Calu3 (cell line): ENCODE results near the gene ARSK. TPM values are rescaled to one million over a fixed set of nuclear protein-coding genes. Genes with fewer than 3 reads are reported as not detected.

Source experiments
- BruUV-seq: library from RNA; stranded (reverse); fragments of 400-500 nt; replicated peaks from 2 replicates; lab custom pipeline; 2021; lab: Mats Ljungman, UMichigan
- CTCF ChIA-PET: fragments of 300-600 bp; sonication (Branson Sonifier 250); formaldehyde crosslinking; loops from one replicate; lab custom pipeline; 2022; ENCODE audit warnings: antibody characterized with exemption; lab: Charles Lee
- DNase-seq: peaks from one replicate; pipeline ENCODE4 v3.0.0; 2022
- H3K27ac Mint-ChIP-seq: one replicate; pipeline ENCODE4 v1.8.0; 2022; ENCODE audit warnings: mixed read lengths; ENCODE audit not compliant: unreplicated experiment
- H3K27me3 Mint-ChIP-seq: one replicate; pipeline ENCODE4 v1.8.0; 2022; ENCODE audit warnings: mixed read lengths; ENCODE audit not compliant: unreplicated experiment
- H3K36me3 Mint-ChIP-seq: one replicate; pipeline ENCODE4 v1.8.0; 2022; ENCODE audit warnings: mild to moderate bottlenecking, moderate library complexity, mixed read lengths; ENCODE audit not compliant: insufficient read depth, unreplicated experiment
- H3K4me1 Mint-ChIP-seq: one replicate; pipeline ENCODE4 v1.8.0; 2022; ENCODE audit warnings: mild to moderate bottlenecking, low read depth, mixed read lengths; ENCODE audit not compliant: unreplicated experiment
- H3K4me3 Mint-ChIP-seq: one replicate; pipeline ENCODE4 v1.8.0; 2022; ENCODE audit warnings: mild to moderate bottlenecking, low read depth, moderate library complexity, mixed read lengths; ENCODE audit not compliant: unreplicated experiment
- H3K9me3 Mint-ChIP-seq: one replicate; pipeline ENCODE4 v1.8.0; 2022; ENCODE audit warnings: low read depth, mixed read lengths; ENCODE audit not compliant: unreplicated experiment
- intact Hi-C: fragments of 100-400 bp; cut with micrococcal nuclease; formaldehyde crosslinking; loops from one replicate; pipeline ENCODE4 v1.10.0; 2022; ENCODE audit not compliant: unreplicated experiment
- total RNA-seq: library from RNA; stranded (reverse); gene quantifications from 2 replicates; pipeline ENCODE4 v1.2.3, GENCODE V29; 2022
- TF ChIP-seq, protein P1 (sequence below): fragments of 200-600 bp; IDR thresholded peaks from one replicate; pipeline ENCODE4 v1.8.0; 2022; ENCODE audit warnings: antibody characterized with exemption; ENCODE audit not compliant: unreplicated experiment

Gene ARSK
- total RNA-seq, 1 experiment from 2014 or later = 6.6 TPM

DNA sequence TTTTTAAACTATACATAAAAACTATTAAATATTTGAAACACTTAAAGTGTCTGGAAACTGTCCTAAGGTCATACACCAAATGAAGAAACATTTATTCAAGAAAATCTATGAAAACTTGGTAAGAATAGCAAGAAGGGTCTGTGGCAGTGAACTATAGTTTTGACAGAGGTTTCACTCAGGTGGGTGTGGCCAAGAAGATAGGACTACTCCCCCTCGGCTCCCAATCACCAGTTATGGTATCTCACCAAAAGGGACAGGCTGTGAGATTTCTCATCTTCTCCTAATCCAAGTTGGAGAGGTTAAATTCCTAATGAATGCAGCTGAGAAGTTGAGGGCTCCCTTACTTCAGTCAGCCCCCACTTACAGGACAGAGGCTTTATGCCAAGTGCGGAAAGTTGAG, 2.9 kb downstream of the ARSK start:
- intact Hi-C loops = loop anchor here (2.0 kb wide), 1 partner anchor 61 kb away; no protein-coding TSS in a partner anchor
- Mint-ChIP-seq H3K9me3 (no peaks in the 10 kb centered on the region), H3K27me3 (no peaks in the 10 kb centered on the region), H3K36me3 (peaks cover 23% of the 10 kb centered on the region), H3K4me3 (no peak overlapping the region), H3K27ac (no peak overlapping the region), H3K4me1 (no peaks in the 10 kb centered on the region)
- no peak for DNase-seq
- BruUV-seq = no TSS peak
- CTCF ChIA-PET = interaction anchor here (0.5 kb wide), 1 partner anchor 253 kb away, joined by 3 read pairs; no protein-coding TSS in a partner anchor
- TF ChIP-seq, protein P1, sequence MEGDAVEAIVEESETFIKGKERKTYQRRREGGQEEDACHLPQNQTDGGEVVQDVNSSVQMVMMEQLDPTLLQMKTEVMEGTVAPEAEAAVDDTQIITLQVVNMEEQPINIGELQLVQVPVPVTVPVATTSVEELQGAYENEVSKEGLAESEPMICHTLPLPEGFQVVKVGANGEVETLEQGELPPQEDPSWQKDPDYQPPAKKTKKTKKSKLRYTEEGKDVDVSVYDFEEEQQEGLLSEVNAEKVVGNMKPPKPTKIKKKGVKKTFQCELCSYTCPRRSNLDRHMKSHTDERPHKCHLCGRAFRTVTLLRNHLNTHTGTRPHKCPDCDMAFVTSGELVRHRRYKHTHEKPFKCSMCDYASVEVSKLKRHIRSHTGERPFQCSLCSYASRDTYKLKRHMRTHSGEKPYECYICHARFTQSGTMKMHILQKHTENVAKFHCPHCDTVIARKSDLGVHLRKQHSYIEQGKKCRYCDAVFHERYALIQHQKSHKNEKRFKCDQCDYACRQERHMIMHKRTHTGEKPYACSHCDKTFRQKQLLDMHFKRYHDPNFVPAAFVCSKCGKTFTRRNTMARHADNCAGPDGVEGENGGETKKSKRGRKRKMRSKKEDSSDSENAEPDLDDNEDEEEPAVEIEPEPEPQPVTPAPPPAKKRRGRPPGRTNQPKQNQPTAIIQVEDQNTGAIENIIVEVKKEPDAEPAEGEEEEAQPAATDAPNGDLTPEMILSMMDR = no peak

DNA sequence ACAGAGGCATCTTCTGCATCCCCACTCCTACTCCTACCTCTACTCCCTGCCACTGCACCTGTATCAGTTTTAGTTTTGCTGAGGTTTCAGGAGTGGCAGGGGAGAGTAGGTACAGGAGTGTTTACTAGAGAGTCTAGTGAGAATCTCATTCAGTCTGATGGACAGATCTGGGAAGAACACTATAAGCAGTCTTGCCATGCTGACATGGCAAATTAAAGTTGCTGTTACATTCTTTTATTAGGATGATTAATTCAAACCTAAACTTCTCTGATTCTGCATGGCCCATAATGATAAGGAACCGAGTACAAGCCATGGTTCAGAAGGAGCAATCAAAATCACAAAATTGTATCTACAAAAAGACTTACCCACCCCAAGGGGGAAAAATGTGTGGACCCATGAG, 7.4 kb downstream of the ARSK start:
- CTCF ChIA-PET = no interaction called here
- Mint-ChIP-seq H3K4me3 (no peak overlapping the region), H3K27ac (no peak overlapping the region), H3K27me3 (no peaks in the 10 kb centered on the region), H3K9me3 (no peaks in the 10 kb centered on the region), H3K4me1 (no peaks in the 10 kb centered on the region), H3K36me3 (no peaks in the 10 kb centered on the region)
- intact Hi-C loops = no loop called here
- no peak for DNase-seq
- TF ChIP-seq, protein P1 = no peak
- BruUV-seq = no TSS peak

DNA sequence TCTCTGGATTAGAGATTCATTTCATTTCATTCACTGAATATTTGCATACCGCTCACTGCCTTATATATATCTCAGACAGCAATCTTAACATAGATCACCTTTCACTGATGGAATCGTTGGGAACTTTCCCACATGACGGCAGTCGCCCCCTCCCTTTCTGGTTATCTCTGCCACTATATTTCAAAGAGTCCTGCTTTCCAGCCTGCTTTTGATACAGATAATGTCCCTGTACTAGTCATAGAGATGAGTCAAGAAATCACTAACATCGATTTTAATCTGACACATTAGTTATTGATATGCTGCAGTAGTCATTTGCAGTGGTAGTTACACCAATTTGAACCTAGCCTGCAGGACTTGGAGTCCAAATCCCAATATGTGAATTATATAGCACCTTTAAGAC, 8.5 kb downstream of the ARSK start:
- Mint-ChIP-seq H3K36me3 (no peaks in the 10 kb centered on the region), H3K27me3 (no peaks in the 10 kb centered on the region), H3K27ac (no peak overlapping the region), H3K9me3 (no peaks in the 10 kb centered on the region), H3K4me3 (no peak overlapping the region), H3K4me1 (no peaks in the 10 kb centered on the region)
- TF ChIP-seq, protein P1 = no peak
- intact Hi-C loops = no loop called here
- CTCF ChIA-PET = no interaction called here
- BruUV-seq = no TSS peak
- no peak for DNase-seq

DNA sequence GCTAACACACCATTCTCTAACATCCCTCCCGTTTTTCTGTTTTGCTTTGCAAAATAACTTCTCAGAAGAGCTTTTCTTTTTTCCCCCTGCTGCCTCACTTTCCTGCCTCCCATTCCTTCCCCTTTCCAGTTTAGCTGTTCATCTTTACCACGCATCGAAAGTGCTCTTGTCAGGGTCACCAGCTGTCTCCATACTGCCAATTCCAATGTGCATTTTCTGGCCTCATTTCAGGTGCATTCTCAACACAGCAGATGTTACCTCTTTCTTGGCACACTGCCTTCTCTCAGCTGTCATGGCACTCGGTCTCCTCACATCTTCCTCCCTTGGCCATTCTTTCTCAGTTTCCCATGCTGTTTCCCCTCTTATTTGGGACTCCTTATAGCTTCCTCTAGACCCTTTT, 9.5 kb downstream of the ARSK start:
- no peak for DNase-seq
- Mint-ChIP-seq H3K27ac (no peak overlapping the region), H3K36me3 (no peaks in the 10 kb centered on the region), H3K4me3 (no peak overlapping the region), H3K4me1 (no peaks in the 10 kb centered on the region), H3K9me3 (no peaks in the 10 kb centered on the region), H3K27me3 (no peaks in the 10 kb centered on the region)
- TF ChIP-seq, protein P1 = no peak
- intact Hi-C loops = no loop called here
- CTCF ChIA-PET = interaction anchor here (0.7 kb wide), 1 partner anchor 135 kb away, joined by 6 read pairs; no protein-coding TSS in a partner anchor
- no TSS peak for BruUV-seq
